Central memory CD4-positive, alpha-beta T cell (primary cell): ENCODE measurements around the gene DCUN1D4.
"Not testable (repeated sequence)": the region's sequence is repeated elsewhere in the genome, so short reads cannot be mapped to it uniquely, and the experiment has no call there.

ENCODE experiments used
- DNase-seq: peaks from one replicate; pipeline ENCODE4 v3.0.0; 2022

The DCUN1D4 gene

GRCh38 chr4:51895816-51896408 lies 53.0 kb downstream of the DCUN1D4 start:
- peak; percentile 14 for DNase-seq

GRCh38 chr4:51901363-51901762 lies 58.4 kb downstream of the DCUN1D4 start:
- DNase-seq, result no peak

DNA sequence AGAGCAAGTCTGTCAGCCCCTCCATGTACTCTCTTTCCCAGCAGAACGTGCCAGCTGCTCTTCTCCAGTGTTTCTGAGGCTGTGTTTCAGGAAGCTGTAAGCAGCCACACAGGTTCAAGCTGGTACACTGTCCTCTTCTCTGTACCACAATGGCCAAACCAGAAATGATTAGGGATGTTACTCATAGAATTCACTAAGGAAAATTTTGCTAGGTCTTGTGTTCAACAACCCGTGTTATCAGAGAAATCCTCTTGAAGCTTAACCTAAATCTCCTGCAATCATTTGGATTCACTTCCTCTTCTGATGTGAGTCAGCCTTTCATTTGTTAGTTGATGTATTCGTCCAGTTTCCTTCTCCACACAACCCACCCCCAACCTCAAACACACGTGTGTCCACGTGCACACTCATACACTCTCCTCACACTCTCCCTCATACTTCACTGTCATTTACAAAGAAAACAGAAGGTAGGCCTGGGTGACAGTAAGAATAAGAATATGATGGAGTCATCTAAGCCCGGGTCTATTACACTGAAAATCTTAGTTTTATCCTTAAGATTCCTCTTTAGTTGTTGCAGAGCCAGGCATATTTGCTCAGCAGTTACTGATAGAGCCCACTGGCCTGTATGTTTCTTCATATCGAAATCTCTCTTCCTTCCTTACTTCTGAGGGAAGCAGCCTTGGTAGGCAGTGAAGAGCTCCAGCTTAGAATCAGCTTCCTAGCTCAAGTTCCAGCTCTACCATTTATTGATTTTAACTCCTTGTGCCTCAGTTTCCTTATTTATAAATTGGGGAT lies 63.4 kb downstream of the DCUN1D4 start:
- DNase-seq, result no peak

DNA sequence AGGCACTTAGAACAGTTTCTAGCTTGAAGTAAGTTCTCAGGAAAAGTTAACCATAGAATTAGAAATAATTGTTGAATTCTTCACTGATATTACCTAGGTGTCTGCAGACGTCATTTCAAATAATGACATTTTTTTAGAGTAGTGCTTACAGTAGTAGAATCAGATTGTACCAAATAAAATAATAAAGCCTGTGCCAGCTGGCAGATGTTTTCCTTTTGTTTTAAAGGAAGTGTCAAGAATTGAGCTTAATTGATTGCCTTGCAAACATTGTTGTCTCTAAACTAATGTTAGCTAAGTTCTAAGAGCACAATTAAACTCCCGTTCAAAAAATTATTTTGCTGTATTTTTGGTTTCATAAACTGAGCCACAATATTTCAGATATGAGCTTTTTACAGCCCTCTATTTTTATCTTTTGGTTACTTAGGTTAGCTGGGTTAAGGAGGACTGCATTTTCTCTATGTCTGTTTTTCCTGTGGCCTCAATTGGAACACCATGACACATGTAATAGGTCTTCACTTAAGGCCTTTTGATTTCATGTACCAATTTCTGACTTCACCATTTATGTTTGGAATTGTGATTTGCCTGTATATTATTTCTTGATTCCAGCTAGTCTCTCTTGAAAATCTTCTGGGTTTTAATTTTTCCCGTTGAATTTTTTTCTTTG lies 64.2 kb downstream of the DCUN1D4 start:
- DNase-seq, result no peak

GRCh38 chr4:51909236-51909703 lies 66.3 kb downstream of the DCUN1D4 start:
- no peak for DNase-seq

GRCh38 chr4:51918251-51918650 lies 75.3 kb downstream of the DCUN1D4 start:
- no peak for DNase-seq

- no peak for DNase-seq
These were observed 80.4 kb downstream of the DCUN1D4 start for GRCh38 chr4:51923343-51923742.

GRCh38 chr4:51925307-51925706 lies 82.4 kb downstream of the DCUN1D4 start:
- DNase-seq, result no peak

DNA sequence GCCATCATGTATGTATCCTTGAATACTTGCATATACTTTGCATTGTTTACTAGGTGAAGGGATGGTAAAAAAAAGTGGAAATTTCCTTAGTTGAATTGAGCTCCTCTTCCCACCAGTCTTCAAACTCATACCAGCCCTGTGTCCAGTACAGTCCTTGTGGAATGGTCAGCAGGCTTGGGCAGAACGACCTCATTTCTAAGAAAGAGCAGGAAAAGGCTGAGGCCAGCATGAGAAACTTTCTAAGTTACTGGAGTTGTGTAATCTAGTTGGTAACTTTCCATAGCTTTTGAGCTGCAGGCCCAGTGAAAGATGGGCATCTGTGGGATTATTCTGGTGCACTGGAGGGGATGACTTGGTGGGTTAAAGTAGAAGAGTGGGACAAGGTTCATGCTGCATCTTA lies 87.6 kb downstream of the DCUN1D4 start:
- no peak for DNase-seq

- no peak for DNase-seq
These were observed 88.5 kb downstream of the DCUN1D4 start for GRCh38 chr4:51931461-51931860.

GRCh38 chr4:51932261-51932660 lies 89.3 kb downstream of the DCUN1D4 start:
- no peak for DNase-seq

DNA sequence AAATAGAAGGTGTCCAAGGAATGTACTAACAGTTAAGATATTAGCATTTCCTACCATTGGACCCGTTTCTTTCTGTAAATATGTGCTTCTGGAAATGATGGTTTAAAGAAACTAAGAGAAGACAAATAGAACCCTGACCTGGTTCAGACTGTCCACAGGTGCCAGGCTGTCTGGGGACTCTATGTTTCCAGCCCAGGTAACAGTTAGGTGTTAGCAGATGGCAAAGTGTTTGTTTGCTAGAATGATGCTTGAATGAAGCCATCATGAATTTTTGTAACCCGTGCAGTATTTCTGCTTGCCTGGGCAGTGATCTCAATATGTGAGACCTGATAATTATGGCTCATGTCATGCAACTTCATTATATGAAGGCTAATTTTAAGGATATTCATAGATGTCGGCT lies 89.7 kb downstream of the DCUN1D4 start:
- DNase-seq, result no peak

GRCh38 chr4:51940460-51940859 lies 97.5 kb downstream of the DCUN1D4 start:
- DNase-seq, result not testable (repeated sequence)

DNA sequence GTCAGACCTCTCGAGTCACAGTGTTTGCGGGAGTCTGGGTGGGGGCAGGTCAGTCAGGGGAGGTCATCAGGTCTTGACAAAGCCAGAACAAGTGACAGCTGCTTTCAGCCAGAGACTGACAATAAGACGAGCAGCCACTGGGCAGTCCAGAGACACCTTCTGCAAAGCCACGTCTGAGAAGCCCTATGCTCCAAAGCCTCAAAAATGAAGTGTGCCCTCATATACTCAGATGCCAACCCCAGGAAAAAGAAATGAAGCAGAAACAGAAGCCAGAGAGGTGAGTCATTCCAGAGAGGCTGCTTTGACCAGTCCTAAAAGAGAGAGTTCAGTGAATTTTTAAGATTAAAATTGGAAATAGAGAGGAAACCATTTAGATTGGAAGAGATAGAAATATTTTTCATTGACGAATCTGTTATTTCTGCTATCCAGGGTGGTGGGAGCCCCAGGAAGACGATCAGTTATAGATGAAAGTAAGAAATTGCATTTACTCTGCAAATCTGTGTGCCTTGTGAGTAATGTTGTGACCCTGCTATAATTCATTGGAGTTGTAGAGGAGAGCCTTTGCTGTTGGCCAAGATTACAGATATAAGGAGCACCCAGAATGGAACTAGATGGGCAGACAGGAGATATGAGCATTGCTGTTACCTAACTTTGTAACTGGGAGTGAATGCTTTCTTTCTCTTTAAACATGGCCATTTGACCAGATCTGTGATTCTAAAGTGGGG lies 99.3 kb downstream of the DCUN1D4 start:
- DNase-seq, result no peak

DNA sequence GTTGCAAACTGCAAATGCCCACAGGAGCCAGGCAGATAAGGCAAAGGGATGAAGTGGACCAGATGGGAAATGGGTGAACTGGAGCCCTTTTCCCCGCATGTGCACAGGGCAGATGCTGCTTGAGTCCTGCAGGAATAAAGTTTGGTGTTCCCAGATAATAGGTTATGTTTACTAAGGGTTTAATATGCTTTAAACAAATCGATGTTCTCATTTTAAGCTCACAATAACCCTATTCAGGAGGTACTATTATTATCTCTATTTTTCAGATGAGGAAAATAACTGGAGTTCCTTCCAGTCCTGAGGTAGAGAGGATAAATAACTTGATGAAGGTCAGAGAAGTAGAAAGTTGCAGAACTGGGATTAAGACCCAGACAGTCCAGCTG lies 99.9 kb downstream of the DCUN1D4 start:
- no peak for DNase-seq

DNA sequence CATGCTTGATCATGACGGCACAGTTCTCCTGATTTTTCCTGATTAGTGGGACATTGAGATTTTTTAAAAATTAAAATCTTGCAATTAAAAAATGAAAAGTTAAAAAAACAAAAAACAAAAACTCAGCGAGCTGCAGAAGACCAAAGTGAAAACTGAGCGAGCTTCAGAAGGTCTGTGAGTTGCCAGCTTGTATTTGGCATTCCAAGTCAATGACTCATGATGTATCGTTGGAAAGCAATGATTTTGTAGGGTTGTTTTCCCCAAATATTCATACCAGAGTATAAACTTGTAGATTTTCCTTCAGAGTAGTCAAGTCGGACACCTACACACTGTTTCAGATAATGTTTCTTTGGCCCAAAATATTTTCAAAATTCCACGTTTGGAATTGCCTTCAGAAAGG lies 100.3 kb downstream of the DCUN1D4 start:
- DNase-seq, result no peak

DNA sequence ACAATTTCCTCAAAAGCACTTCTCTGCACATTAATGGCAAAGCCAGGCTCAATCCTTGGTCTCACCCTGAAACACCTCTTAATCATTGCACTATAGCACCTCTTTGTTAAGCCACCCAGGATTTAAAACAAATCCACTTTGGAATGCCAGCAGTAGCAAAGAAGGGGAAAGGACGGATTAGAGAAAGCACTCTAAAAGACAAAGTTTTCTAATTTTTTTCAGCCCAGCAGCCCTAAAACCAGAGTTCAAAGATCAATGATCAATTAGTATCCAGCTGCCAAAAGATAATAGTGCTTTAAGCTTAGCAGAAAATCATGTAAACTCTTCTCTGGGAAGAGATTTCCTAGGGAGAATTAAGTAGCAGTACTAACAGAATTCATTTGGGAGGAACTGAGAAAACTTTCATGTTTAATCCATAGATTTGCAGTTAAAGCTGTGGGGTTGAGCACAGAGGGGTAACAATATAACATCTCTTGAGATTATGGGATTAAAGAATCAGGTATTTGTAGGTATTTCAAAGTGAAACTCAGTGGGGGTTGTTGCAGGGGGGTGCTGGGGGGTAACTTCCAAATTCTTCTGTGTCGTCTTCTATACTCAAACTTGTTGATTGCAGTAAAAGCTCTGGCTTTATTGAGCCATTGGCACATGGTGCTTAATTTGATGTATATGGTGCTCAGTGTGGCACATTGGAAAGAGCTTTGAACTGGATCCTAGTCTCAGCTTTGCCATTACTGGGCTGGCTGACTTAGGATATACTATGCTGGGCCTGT lies 115.4 kb downstream of the DCUN1D4 start:
- no peak for DNase-seq

DNA sequence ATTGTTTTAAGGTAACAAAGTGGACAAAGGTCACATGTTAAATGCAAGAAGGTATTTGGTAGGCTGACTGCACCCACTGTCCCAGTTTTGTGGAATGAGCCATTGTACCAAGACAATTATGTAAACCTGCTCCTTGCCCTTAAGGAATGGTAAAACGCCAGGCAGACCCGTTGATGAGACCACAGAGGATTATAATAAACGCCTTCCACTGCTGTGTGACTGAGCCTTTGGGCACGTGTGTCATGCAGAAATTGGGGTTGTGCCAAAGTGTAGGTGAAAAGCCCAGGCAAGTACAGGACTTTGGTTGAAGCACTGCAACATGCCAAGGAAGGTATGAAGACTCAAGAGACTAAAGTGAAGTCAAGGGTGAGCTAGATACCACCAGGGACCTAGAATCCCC lies 117.5 kb downstream of the DCUN1D4 start:
- no peak for DNase-seq

GRCh38 chr4:51963841-51964517 lies 121.0 kb downstream of the DCUN1D4 start:
- DNase-seq, result no peak

DNA sequence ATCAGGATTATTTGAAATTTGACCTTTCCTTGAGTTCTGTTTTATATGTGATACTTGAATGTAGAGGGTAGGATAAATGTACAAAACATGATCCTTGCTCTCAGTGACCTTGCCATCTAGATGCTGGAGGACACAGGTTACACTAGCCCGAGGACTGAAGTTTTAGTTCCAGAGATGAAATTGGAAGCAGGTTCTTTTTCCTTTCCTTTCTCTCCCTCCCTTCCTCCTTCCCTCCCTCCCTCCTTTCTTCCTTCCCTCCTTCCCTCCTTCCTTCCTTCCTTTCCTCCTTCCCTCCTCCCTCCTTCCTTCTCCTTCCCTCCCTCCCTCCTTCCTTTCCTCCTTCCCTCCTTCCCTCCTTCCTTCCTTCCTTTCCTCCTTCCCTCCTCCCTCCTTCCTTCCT lies 122.9 kb downstream of the DCUN1D4 start:
- no peak for DNase-seq
